H1 (cell line): ENCODE data around the gene USP36. TPM values are rescaled to one million over a fixed set of nuclear protein-coding genes. Genes with fewer than 3 reads are reported as not detected.

Experiments used
- polyA plus RNA-seq, 7 experiments: library from polyadenylated mRNA; depleted of rRNA in 3 of 7; stranded (reverse) in 5 of 7; unstranded in 2 of 7; fragments of >200 nt in 5 of 7; fragments of 200-250 nt in 2 of 7; gene quantifications; 1 replicate in 5 of 7; 2 replicates in 1 of 7; 4 replicates in 1 of 7; pipeline versions ENCODE4 v1.2.1 to v1.2.3, GENCODE V29; 2011 to 2013; ENCODE audit warnings: missing spikeins in 2 of 7, mixed read lengths in 2 of 7
- total RNA-seq: library from RNA; stranded (reverse); fragmentation: NEBNext Ultra II Directional; extraction: Animal tissue kit (Norgen Biotek cat#: 25700); gene quantifications from 2 replicates; pipeline ENCODE4 v1.2.1, GENCODE V29; 2021
- TF ChIP-seq, protein P1 (sequence below): fragments of 300-600 bp; sonication (generic); IDR thresholded peaks from 2 replicates; pipeline ENCODE4 v1.7.1; 2012; ENCODE audit warnings: low read length, moderate library complexity, mild to moderate bottlenecking, inconsistent platforms; ENCODE audit not compliant: insufficient replicate concordance
- TF ChIP-seq, protein P2 (sequence below): IDR thresholded peaks from 2 replicates; pipeline ENCODE4 v1.6.1; 2011; ENCODE audit warnings: low read length, improper control_type of control experiment

The USP36 gene
- total and polyA plus RNA-seq, 2 of the 8 experiments (the other 6 are each of a cell fraction or from before 2014, with no cell fraction given): 40.7 to 67.7 TPM

DNA sequence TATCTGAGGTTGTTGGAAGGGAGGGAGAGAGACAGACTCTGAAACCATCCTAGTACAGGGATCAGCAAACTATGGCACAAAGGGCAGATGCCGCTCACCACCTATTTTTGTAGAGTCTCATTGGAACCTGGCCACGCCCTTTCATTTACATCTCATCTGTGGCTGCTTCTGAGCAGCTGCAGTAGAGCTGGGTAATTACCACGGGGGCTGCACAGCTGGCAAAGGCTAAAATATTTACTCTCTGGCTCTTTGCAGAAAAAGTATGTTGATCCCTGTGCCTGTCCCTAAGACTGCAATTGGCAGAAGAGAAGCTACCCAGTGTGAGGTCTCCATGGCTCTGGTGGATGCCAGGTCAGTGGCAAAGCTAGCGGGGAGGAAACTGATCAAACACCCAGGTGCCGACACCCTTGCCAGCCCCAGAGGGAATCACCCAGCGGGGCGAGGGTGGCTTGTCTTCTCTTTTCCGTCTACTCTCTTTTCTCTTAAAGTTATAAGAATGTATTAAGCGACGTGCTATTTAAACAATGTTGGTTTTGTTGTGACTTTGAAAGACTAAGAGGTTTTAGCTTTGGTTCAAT, 48.4 kb upstream of the USP36 start (continued):
- TF ChIP-seq, protein P1, sequence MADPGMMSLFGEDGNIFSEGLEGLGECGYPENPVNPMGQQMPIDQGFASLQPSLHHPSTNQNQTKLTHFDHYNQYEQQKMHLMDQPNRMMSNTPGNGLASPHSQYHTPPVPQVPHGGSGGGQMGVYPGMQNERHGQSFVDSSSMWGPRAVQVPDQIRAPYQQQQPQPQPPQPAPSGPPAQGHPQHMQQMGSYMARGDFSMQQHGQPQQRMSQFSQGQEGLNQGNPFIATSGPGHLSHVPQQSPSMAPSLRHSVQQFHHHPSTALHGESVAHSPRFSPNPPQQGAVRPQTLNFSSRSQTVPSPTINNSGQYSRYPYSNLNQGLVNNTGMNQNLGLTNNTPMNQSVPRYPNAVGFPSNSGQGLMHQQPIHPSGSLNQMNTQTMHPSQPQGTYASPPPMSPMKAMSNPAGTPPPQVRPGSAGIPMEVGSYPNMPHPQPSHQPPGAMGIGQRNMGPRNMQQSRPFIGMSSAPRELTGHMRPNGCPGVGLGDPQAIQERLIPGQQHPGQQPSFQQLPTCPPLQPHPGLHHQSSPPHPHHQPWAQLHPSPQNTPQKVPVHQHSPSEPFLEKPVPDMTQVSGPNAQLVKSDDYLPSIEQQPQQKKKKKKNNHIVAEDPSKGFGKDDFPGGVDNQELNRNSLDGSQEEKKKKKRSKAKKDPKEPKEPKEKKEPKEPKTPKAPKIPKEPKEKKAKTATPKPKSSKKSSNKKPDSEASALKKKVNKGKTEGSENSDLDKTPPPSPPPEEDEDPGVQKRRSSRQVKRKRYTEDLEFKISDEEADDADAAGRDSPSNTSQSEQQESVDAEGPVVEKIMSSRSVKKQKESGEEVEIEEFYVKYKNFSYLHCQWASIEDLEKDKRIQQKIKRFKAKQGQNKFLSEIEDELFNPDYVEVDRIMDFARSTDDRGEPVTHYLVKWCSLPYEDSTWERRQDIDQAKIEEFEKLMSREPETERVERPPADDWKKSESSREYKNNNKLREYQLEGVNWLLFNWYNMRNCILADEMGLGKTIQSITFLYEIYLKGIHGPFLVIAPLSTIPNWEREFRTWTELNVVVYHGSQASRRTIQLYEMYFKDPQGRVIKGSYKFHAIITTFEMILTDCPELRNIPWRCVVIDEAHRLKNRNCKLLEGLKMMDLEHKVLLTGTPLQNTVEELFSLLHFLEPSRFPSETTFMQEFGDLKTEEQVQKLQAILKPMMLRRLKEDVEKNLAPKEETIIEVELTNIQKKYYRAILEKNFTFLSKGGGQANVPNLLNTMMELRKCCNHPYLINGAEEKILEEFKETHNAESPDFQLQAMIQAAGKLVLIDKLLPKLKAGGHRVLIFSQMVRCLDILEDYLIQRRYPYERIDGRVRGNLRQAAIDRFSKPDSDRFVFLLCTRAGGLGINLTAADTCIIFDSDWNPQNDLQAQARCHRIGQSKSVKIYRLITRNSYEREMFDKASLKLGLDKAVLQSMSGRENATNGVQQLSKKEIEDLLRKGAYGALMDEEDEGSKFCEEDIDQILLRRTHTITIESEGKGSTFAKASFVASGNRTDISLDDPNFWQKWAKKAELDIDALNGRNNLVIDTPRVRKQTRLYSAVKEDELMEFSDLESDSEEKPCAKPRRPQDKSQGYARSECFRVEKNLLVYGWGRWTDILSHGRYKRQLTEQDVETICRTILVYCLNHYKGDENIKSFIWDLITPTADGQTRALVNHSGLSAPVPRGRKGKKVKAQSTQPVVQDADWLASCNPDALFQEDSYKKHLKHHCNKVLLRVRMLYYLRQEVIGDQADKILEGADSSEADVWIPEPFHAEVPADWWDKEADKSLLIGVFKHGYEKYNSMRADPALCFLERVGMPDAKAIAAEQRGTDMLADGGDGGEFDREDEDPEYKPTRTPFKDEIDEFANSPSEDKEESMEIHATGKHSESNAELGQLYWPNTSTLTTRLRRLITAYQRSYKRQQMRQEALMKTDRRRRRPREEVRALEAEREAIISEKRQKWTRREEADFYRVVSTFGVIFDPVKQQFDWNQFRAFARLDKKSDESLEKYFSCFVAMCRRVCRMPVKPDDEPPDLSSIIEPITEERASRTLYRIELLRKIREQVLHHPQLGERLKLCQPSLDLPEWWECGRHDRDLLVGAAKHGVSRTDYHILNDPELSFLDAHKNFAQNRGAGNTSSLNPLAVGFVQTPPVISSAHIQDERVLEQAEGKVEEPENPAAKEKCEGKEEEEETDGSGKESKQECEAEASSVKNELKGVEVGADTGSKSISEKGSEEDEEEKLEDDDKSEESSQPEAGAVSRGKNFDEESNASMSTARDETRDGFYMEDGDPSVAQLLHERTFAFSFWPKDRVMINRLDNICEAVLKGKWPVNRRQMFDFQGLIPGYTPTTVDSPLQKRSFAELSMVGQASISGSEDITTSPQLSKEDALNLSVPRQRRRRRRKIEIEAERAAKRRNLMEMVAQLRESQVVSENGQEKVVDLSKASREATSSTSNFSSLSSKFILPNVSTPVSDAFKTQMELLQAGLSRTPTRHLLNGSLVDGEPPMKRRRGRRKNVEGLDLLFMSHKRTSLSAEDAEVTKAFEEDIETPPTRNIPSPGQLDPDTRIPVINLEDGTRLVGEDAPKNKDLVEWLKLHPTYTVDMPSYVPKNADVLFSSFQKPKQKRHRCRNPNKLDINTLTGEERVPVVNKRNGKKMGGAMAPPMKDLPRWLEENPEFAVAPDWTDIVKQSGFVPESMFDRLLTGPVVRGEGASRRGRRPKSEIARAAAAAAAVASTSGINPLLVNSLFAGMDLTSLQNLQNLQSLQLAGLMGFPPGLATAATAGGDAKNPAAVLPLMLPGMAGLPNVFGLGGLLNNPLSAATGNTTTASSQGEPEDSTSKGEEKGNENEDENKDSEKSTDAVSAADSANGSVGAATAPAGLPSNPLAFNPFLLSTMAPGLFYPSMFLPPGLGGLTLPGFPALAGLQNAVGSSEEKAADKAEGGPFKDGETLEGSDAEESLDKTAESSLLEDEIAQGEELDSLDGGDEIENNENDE: no peak
- TF ChIP-seq, protein P2, sequence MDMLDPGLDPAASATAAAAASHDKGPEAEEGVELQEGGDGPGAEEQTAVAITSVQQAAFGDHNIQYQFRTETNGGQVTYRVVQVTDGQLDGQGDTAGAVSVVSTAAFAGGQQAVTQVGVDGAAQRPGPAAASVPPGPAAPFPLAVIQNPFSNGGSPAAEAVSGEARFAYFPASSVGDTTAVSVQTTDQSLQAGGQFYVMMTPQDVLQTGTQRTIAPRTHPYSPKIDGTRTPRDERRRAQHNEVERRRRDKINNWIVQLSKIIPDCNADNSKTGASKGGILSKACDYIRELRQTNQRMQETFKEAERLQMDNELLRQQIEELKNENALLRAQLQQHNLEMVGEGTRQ: no peak
